ENCODE results near the gene BORCS5. TPM values are rescaled to one million over a fixed set of nuclear protein-coding genes. Genes with fewer than 3 reads are reported as not detected.

Gene BORCS5
- total and polyA plus RNA-seq, 2 of the 8 experiments (the other 6 are each of a cell fraction or from before 2014, with no cell fraction given), result 8.3 to 17.4 TPM

DNA sequence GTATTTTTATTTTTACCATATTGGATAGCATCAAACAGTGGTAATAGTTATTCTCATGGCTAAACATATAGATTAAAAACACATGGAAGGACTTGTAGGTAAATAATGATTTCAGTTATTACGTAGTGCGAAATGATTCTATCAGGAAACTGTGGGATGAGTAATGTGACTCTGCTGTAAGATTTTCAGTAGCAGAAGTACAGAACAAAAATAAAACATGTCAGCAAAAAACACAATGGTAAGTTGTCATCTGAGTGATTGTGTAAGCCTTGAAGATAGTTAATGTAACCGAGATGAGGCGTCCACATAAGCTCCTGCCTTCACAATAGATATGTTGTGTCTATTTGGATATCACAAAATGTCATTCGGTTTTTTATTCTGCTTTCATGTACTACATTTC, 99.8 kb downstream of the BORCS5 start (continued):
- TF ChIP-seq SIN3A (conservative IDR thresholded peaks at IDR 0.05 in 1 of 2, IDR thresholded peaks at IDR 0.05 in 1 of 2; ENCODE audit: low read depth in 1 of 2, low read length in 2 of 2), result no peak
- TF ChIP-seq SRF (IDR thresholded peaks at IDR 0.05; ENCODE audit: low read depth, low read length), result no peak
- TF ChIP-seq POU5F1 (IDR thresholded peaks at IDR 0.05; ENCODE audit: low read depth, low read length), result no peak
- no peak for TF ChIP-seq TBP (IDR thresholded peaks at IDR 0.05; ENCODE audit: low read depth, low read length)
- TF ChIP-seq SP2 (IDR thresholded peaks at IDR 0.05; ENCODE audit: low read length), result no peak
